Lower lobe of right lung (tissue), 2 donors: Measurements from ENCODE around the gene MSI2. TPM values are rescaled to one million over a fixed set of nuclear protein-coding genes. Genes with fewer than 3 reads are reported as not detected.

Experiments
- ATAC-seq, 2 donors: fragments of 200-7000 bp; cut with Tn5 transposase; one replicate each; pipeline ENCODE4 v1.9.1; 2020 to 2022; ENCODE audit warnings: mild to moderate bottlenecking in 2 of 2, moderate library complexity in 2 of 2
- DNase-seq: peaks from one replicate; pipeline ENCODE4 v3.0.0-alpha.2; 2020
- H3K27ac ChIP-seq: fragments of 200-600 bp; one replicate; pipeline ENCODE4 v1.8.0; 2022
- H3K27me3 ChIP-seq: fragments of 200-600 bp; one replicate; pipeline ENCODE4 v1.8.0; 2022; ENCODE audit warnings: low read depth
- H3K36me3 ChIP-seq: fragments of 200-600 bp; one replicate; pipeline ENCODE4 v1.8.0; 2022; ENCODE audit warnings: mild to moderate bottlenecking
- H3K4me1 ChIP-seq: fragments of 200-600 bp; one replicate; pipeline ENCODE4 v1.8.0; 2022
- H3K4me3 ChIP-seq: fragments of 200-600 bp; one replicate; pipeline ENCODE4 v1.8.0; 2022; ENCODE audit warnings: mild to moderate bottlenecking
- H3K9me3 ChIP-seq: fragments of 200-600 bp; one replicate; pipeline ENCODE4 v1.8.0; 2022
- CTCF ChIP-seq: fragments of 200-600 bp; IDR thresholded peaks from one replicate; pipeline ENCODE4 v1.8.0; 2022; ENCODE audit warnings: antibody characterized with exemption, mild to moderate bottlenecking
- intact Hi-C: fragments of 100-400 bp; cut with DNase I; formaldehyde crosslinking; loops from one replicate; pipeline ENCODE4 v1.11.0; 2022
- total RNA-seq: library from RNA; stranded (reverse); fragmentation: NEBNext Ultra II Directional; extraction: Animal tissue kit (Norgen Biotek cat#: 25700); gene quantifications from one replicate; pipeline ENCODE4 v1.2.1, GENCODE V29; 2021
- donor health status: DM: no; HTN: yes; CAD: no; lungs with severe emphysema.

Gene MSI2
- total RNA-seq, 1 donor from 2014 or later: 43.9 TPM

GRCh38 chr17:57685499-57686132 is 429.3 kb downstream of the MSI2 start:
- H3K9me3 ChIP-seq: no peaks in the 10 kb centered on the region
- H3K4me1 ChIP-seq: no peaks in the 10 kb centered on the region
- TF ChIP-seq CTCF: no peak
- intact Hi-C loops: no loop called here
- H3K36me3 ChIP-seq: no peaks in the 10 kb centered on the region
- ATAC-seq: no peak
- DNase-seq: no peak
- no peak overlapping the region for H3K27ac ChIP-seq
- H3K27me3 ChIP-seq: no peaks in the 10 kb centered on the region
- H3K4me3 ChIP-seq: no peak overlapping the region

GRCh38 chr17:57687642-57688041 is 431.3 kb downstream of the MSI2 start:
- Histone ChIP-seq H3K27ac (no peak overlapping the region), H3K9me3 (no peaks in the 10 kb centered on the region), H3K4me1 (no peaks in the 10 kb centered on the region), H3K27me3 (no peaks in the 10 kb centered on the region), H3K36me3 (no peaks in the 10 kb centered on the region), H3K4me3 (no peak overlapping the region)
- DNase-seq (no peak), ATAC-seq (no peak)
- intact Hi-C loops: no loop called here
- TF ChIP-seq CTCF: no peak

GRCh38 chr17:57689254-57689653 is 432.9 kb downstream of the MSI2 start:
- H3K4me1 ChIP-seq: no peaks in the 10 kb centered on the region
- intact Hi-C loops: no loop called here
- no peaks in the 10 kb centered on the region for H3K36me3 ChIP-seq
- DNase-seq: no peak
- no peak overlapping the region for H3K4me3 ChIP-seq
- no peak for TF ChIP-seq CTCF
- no peak for ATAC-seq
- H3K27me3 ChIP-seq: no peaks in the 10 kb centered on the region
- no peaks in the 10 kb centered on the region for H3K9me3 ChIP-seq
- no peak overlapping the region for H3K27ac ChIP-seq

GRCh38 chr17:57691939-57692338 is 435.6 kb downstream of the MSI2 start:
- DNase-seq (no peak), ATAC-seq (no peak)
- no peaks in the 10 kb centered on the region for H3K27me3 ChIP-seq
- no peak overlapping the region for H3K27ac ChIP-seq
- intact Hi-C loops: no loop called here
- no peak for TF ChIP-seq CTCF
- no peak overlapping the region for H3K4me3 ChIP-seq
- H3K36me3 ChIP-seq: no peaks in the 10 kb centered on the region
- no peaks in the 10 kb centered on the region for H3K9me3 ChIP-seq
- H3K4me1 ChIP-seq: no peaks in the 10 kb centered on the region

GRCh38 chr17:57692770-57693169 is 436.4 kb downstream of the MSI2 start:
- no peaks in the 10 kb centered on the region for H3K9me3 ChIP-seq
- intact Hi-C loops: no loop called here
- no peak for TF ChIP-seq CTCF
- H3K4me3 ChIP-seq: no peak overlapping the region
- no peaks in the 10 kb centered on the region for H3K27me3 ChIP-seq
- H3K36me3 ChIP-seq: no peaks in the 10 kb centered on the region
- DNase-seq: no peak
- H3K27ac ChIP-seq: no peak overlapping the region
- ATAC-seq: no peak
- no peaks in the 10 kb centered on the region for H3K4me1 ChIP-seq
